ENCODE measurements around the gene FSD2. TPM values are rescaled to one million over a fixed set of nuclear protein-coding genes. Genes with fewer than 3 reads are reported as not detected.

The FSD2 gene
- total and polyA plus RNA-seq, 2 of the 8 experiments (the other 6 are each of a cell fraction or from before 2014, with no cell fraction given) = 0.02 TPM; not detected in 1

- DNase-seq (ENCODE audit: low read depth in 1 of 2, low spot score in 2 of 2) = no peak
- TF ChIP-seq SP1 (IDR thresholded peaks at IDR 0.05; ENCODE audit: low read depth, low read length) (no peak), KDM5A (IDR thresholded peaks at IDR 0.05; ENCODE audit: low read length) (no peak), SP4 (IDR thresholded peaks at IDR 0.05; ENCODE audit: low read length) (no peak), ATF2 (IDR thresholded peaks at IDR 0.05; ENCODE audit: low read length) (no peak)
- Histone ChIP-seq H2BK15ac (ENCODE audit: low read length) (no peak overlapping the region), H3K27ac (ENCODE audit: low read depth, low read length) (no peak overlapping the region), H4K20me1 (replicated peaks in 1 of 2; ENCODE audit: control insufficient read depth in 1 of 2, insufficient read depth in 2 of 2, low read length in 2 of 2) (no peaks in the 10 kb centered on the region), H3K36me3 (ENCODE audit: control insufficient read depth in 2 of 4, insufficient read depth in 4 of 4, low read length in 3 of 4) (no peaks in the 10 kb centered on the region), H3K23me2 (ENCODE audit: low read depth, low read length) (no peaks in the 10 kb centered on the region; the same call in 1 of the 2 replicates), H2BK5ac (ENCODE audit: low read depth, low read length) (no peak overlapping the region), H2BK20ac (ENCODE audit: low read length) (no peak overlapping the region), H3K23ac (ENCODE audit: insufficient read length) (no peak overlapping the region), H3K18ac (ENCODE audit: extremely low read depth, low read length) (no peak overlapping the region), H2AFZ (ENCODE audit: low read length) (no peak overlapping the region), H3K79me2 (ENCODE audit: control insufficient read depth in 1 of 2, insufficient read depth in 2 of 2, low read length in 2 of 2) (no peaks in the 10 kb centered on the region), H4K5ac (ENCODE audit: insufficient read length, low read depth, low read length) (no peak overlapping the region), H3K4me2 (ENCODE audit: insufficient read depth in 1 of 2, low read depth in 2 of 2, low read length in 2 of 2) (no peak overlapping the region), H4K8ac (ENCODE audit: extremely low read depth, insufficient read depth, low read length) (no peak overlapping the region), H2AK5ac (ENCODE audit: low read depth, low read length) (no peak overlapping the region), H3K56ac (replicated peaks; ENCODE audit: insufficient read length, low read depth, low read length) (no peak overlapping the region), H3K9me3 (ENCODE audit: insufficient read depth in 2 of 2, low read depth in 1 of 2, low read length in 1 of 2) (no peaks in the 10 kb centered on the region), H3K79me1 (ENCODE audit: low read depth, low read length) (no peaks in the 10 kb centered on the region), H2BK12ac (ENCODE audit: low read depth, low read length) (no peak overlapping the region), H3K27me3 (replicated peaks in 1 of 4; ENCODE audit: control insufficient read depth in 3 of 4, extremely low read depth in 1 of 4, insufficient read depth in 3 of 4, low read length in 3 of 4) (no peaks in the 10 kb centered on the region), H4K91ac (replicated peaks; ENCODE audit: insufficient read length, low read length) (no peak overlapping the region), H3K4me3 (ENCODE audit: extremely low read depth in 1 of 4, insufficient read depth in 2 of 4, low read depth in 3 of 4, low read length in 4 of 4) (no peak overlapping the region), H3K14ac (ENCODE audit: insufficient read length) (no peak overlapping the region), H3K9ac (replicated peaks in 1 of 4; ENCODE audit: extremely low read depth in 1 of 4, low read depth in 3 of 4, low read length in 3 of 4) (no peak overlapping the region), H3K4me1 (replicated peaks in 1 of 4; ENCODE audit: control insufficient read depth in 3 of 4, insufficient read depth in 4 of 4, low read length in 3 of 4) (no peaks in the 10 kb centered on the region), H2BK120ac (replicated peaks; ENCODE audit: low read depth, low read length) (no peak overlapping the region), H3K4ac (replicated peaks; ENCODE audit: insufficient read length, low read depth, low read length) (no peak overlapping the region)
- CTCF ChIA-PET (ENCODE audit: partially characterized antibody) = no interaction called here
- POLR2A ChIA-PET (ENCODE audit: partially characterized antibody) = no interaction called here
- FAIRE-seq = no peak
- 95% methylated on average over 1 of the region's 1 CpG; no CpG with 5 or more reads in 1 of the 2 experiments for WGBS, 2 experiments (ENCODE audit: extremely low coverage in 1 of 2, insufficient coverage in 1 of 2, insufficient read length in 1 of 2, insufficient replicate concordance in 2 of 2, low coverage in 1 of 2, low lambda C conversion rate in 2 of 2, missing lambda C conversion rate in 1 of 2)
Measured at GRCh38 chr15:82789491-82789890, 16.4 kb downstream of the FSD2 start.
